Spleen (tissue), 11 donors: Measurements from ENCODE around the gene CSNK2B. TPM values are rescaled to one million over a fixed set of nuclear protein-coding genes. Genes with fewer than 3 reads are reported as not detected.
A peak's percentile ranks its signal among the peaks of the same experiment; 100 is the strongest.

Source experiments
- DNase-seq: peaks from one replicate; pipeline ENCODE4 v3.0.0-alpha.2; 2020
- H3K27ac ChIP-seq, 8 donors: fragments of 200-600 bp; sonication (generic) in 7 of 8; 1 replicate in 4 of 8; 2 replicates in 4 of 8; pipeline versions ENCODE4 v1.5.0 to v1.8.0; 2016 to 2021; ENCODE audit warnings: inconsistent platforms in 4 of 8, mild to moderate bottlenecking in 4 of 8, moderate library complexity in 1 of 8
- H3K27me3 ChIP-seq, 7 donors: fragments of 200-600 bp; sonication (generic) in 6 of 7; replicated peaks in 1 of 7; 1 replicate in 4 of 7; 2 replicates in 3 of 7; pipeline versions ENCODE4 v1.5.0 to v1.8.0; 2016 to 2021; ENCODE audit warnings: inconsistent platforms in 3 of 7, mild to moderate bottlenecking in 1 of 7
- H3K36me3 ChIP-seq, 6 donors: fragments of 200-600 bp; sonication (generic) in 5 of 6; 1 replicate in 4 of 6; 2 replicates in 2 of 6; pipeline versions ENCODE4 v1.5.0 to v1.8.0; 2016 to 2021; ENCODE audit warnings: inconsistent platforms in 2 of 6
- H3K4me1 ChIP-seq, 6 donors: fragments of 200-600 bp; sonication (generic) in 5 of 6; 1 replicate in 3 of 6; 2 replicates in 3 of 6; pipeline versions ENCODE4 v1.5.0 to v1.8.0; 2016 to 2021; ENCODE audit warnings: inconsistent platforms in 3 of 6
- H3K4me3 ChIP-seq, 8 donors: fragments of 200-600 bp; sonication (generic) in 7 of 8; 1 replicate in 4 of 8; 2 replicates in 4 of 8; pipeline versions ENCODE4 v1.5.0 to v1.8.0; 2016 to 2021; ENCODE audit warnings: inconsistent platforms in 4 of 8, mild to moderate bottlenecking in 4 of 8, moderate library complexity in 2 of 8
- H3K9me3 ChIP-seq, 8 donors: fragments of 200-600 bp; sonication (generic) in 7 of 8; 1 replicate in 4 of 8; 2 replicates in 4 of 8; pipeline versions ENCODE4 v1.5.0 to v1.8.0; 2016 to 2021; ENCODE audit warnings: inconsistent platforms in 4 of 8
- CTCF ChIP-seq, 11 experiments: fragments of 200-600 bp in 7 of 11; fragments of 450-650 bp in 4 of 11; sonication (generic) in 4 of 11; IDR thresholded peaks in 8 of 11; conservative IDR thresholded peaks in 3 of 11; 1 replicate in 7 of 11; 2 replicates in 4 of 11; pipeline versions ENCODE4 v1.4.0 to v1.8.0; 2016 to 2021; ENCODE audit warnings: antibody characterized with exemption in 11 of 11, inconsistent platforms in 4 of 11, mild to moderate bottlenecking in 1 of 11
- POLR2A ChIP-seq, 3 donors: fragments of 450-650 bp; IDR thresholded peaks; one replicate each; pipeline ENCODE4 v1.5.1; 2017; ENCODE audit warnings: antibody characterized with exemption in 3 of 3, mild to moderate bottlenecking in 1 of 3
- POLR2AphosphoS5 ChIP-seq, 3 donors: sonication (generic); formaldehyde crosslinking; IDR thresholded peaks; one replicate each; pipeline ENCODE4 v1.5.1; 2017; ENCODE audit warnings: antibody characterized with exemption in 3 of 3
- WGBS, 5 donors: extraction: QIAGEN DNeasy Blood & Tissue Kit in 3 of 5; methylation state at CpG; one replicate each; pipeline versions ENCODE4 v1.1.5 to v1.1.7; 2013 to 2018; 5-methylcytosine and 5-hydroxymethylcytosine counted together
- intact Hi-C: fragments of 100-400 bp; cut with DNase I; formaldehyde crosslinking; loops from one replicate; pipeline ENCODE4 v1.15.0; 2023; ENCODE audit warnings: low total_unique reads
- microRNA-seq, 3 donors: library from miRNA; unstranded; fragments of <30 nt; microRNA quantifications; one replicate each; pipeline versions ENCODE4 to v1.1.0, GENCODE V29; 2019 to 2020
- polyA plus RNA-seq, 3 donors: library from polyadenylated mRNA; stranded (reverse); fragments of 200-250 nt; gene quantifications; one replicate each; pipeline ENCODE4 v1.2.1, GENCODE V29; 2013
- small RNA-seq, 4 donors: library from RNA; depleted of rRNA; stranded (forward); fragments of <200 nt; gene quantifications; one replicate each; pipeline ENCODE3, GENCODE V24; 2016
- total RNA-seq, 7 donors: library from RNA; depleted of rRNA in 3 of 7; stranded (reverse); fragments of >200 nt in 3 of 7; fragmentation: NEBNext Ultra II Directional in 4 of 7; extraction: Animal tissue kit (Norgen Biotek cat#: 25700) in 4 of 7; gene quantifications; one replicate each; pipeline versions ENCODE4 v1.1.0 to v1.2.1, GENCODE V29; 2016 to 2021
- donor health status: healthy with polysubstance abuse.
- donor health status: DM: no; HTN: no; CAD: no; lungs with moderate emphysema.
- donor health status: DM: no; HTN: no; CAD: no.
- donor health status: Bipolar disorder and iron deficiency.
- donor health status: healthy.
- donor health status: DM: no; HTN: no; CAD: no.
- donor health status: DM: yes; HTN: yes; CAD: no.

Gene CSNK2B
- total and polyA plus RNA-seq, 10 donors = 122 to 294 (median 145) TPM

- 66 to 90% (median 89%) methylated on average over 6 of the region's 6 CpGs for WGBS, 5 donors
- DNase-seq = peak; percentile 54
- H3K9me3 ChIP-seq = no peaks in the 10 kb centered on the region
- no peak overlapping the region for H3K4me3 ChIP-seq
- H3K4me1 ChIP-seq = peaks cover 0 to 12% (median 3%) of the 10 kb centered on the region in 6 donors
- H3K36me3 ChIP-seq = no peaks in the 10 kb centered on the region
- intact Hi-C loops = no loop called here
- H3K27me3 ChIP-seq = no peaks in the 10 kb centered on the region
- H3K27ac ChIP-seq = no peak overlapping the region
- TF ChIP-seq CTCF (IDR thresholded peaks at IDR 0.05 in 8 of 11, conservative IDR thresholded peaks at IDR 0.05 in 3 of 11) (no peak), POLR2A (IDR thresholded peaks at IDR 0.05) (no peak), POLR2AphosphoS5 (IDR thresholded peaks at IDR 0.05) (no peak)
These were observed 53.1 kb downstream of the CSNK2B start for GRCh38 chr6:31719001-31719400.

Small RNA genes within 50 kb of the gene (microRNA-seq; reads per million reads assigned to microRNA genes)
- gene MIR4646 (1.1 to 1.4 (median 1.4) reads per million in 3 donors), gene MIR6832 (0 to 0.36 (median 0.35) reads per million in 3 donors)

Small RNA genes within 50 kb of the gene (small RNA-seq; reads per million reads assigned to genes)
- gene LY6G6D = 0 reads per million in 4 donors
- 0 to 0.23 (median 0) reads per million in 4 donors for gene MIR4646
- gene MIR6832 = 0 reads per million in 4 donors
- gene RF00019 = 0 reads per million in 4 donors
- 5.1 to 20.6 (median 10.4) reads per million in 4 donors for gene SNORA38

Other genes starting within 250 kb of the CSNK2B start
Only the 30 nearest of the 37 such genes appear.
- not detected for gene MCCD1, start 137.1 kb upstream of the CSNK2B start, total RNA-seq
- gene MCCD1, start 137.1 kb upstream of the CSNK2B start, polyA plus RNA-seq = not detected
- 100 to 1,000 TPM; 291 to 417 (median 354) TPM for gene DDX39B, start 124.1 kb upstream of the CSNK2B start, total RNA-seq
- 100 to 1,000 TPM; 316 to 768 (median 493) TPM for gene DDX39B, start 124.1 kb upstream of the CSNK2B start, polyA plus RNA-seq
- 1 to 10 TPM; 2.0 to 3.7 (median 2.7) TPM for gene ATP6V1G2, start 119.5 kb upstream of the CSNK2B start, total RNA-seq
- gene ATP6V1G2, start 119.5 kb upstream of the CSNK2B start, polyA plus RNA-seq = 1 to 10 TPM; 1.9 to 2.7 (median 2.2) TPM
- 10 to 100 TPM; 11.0 to 36.3 (median 19.4) TPM for gene NFKBIL1, start 118.5 kb upstream of the CSNK2B start, total RNA-seq
- gene NFKBIL1, start 118.5 kb upstream of the CSNK2B start, polyA plus RNA-seq = 10 to 100 TPM; 16.9 to 24.2 (median 19.3) TPM
- 10 to 100 TPM in 1 of 7 donors, 1 to 10 TPM in 6; 2.4 to 14.4 (median 5.1) TPM for gene LTA, start 93.8 kb upstream of the CSNK2B start, total RNA-seq
- gene LTA, start 93.8 kb upstream of the CSNK2B start, polyA plus RNA-seq = 1 to 10 TPM; 6.8 to 9.2 (median 7.3) TPM
- 10 to 100 TPM in 5 of 7 donors, 1 to 10 TPM in 2; 6.5 to 18.3 (median 11.6) TPM for gene TNF, start 90.5 kb upstream of the CSNK2B start, total RNA-seq
- gene TNF, start 90.5 kb upstream of the CSNK2B start, polyA plus RNA-seq = 10 to 100 TPM in 2 of 3 donors, 1 to 10 TPM in 1; 5.5 to 17.3 (median 13.3) TPM
- 100 to 1,000 TPM in 6 of 7 donors, 10 to 100 TPM in 1; 83.0 to 403 (median 162) TPM for gene LTB, start 83.7 kb upstream of the CSNK2B start, total RNA-seq
- 1,000 to 10,000 TPM in 1 of 3 donors, 100 to 1,000 TPM in 2; 804 to 1,256 (median 838) TPM for gene LTB, start 83.7 kb upstream of the CSNK2B start, polyA plus RNA-seq
- gene LST1, start 79.8 kb upstream of the CSNK2B start, total RNA-seq = 100 to 1,000 TPM; 139 to 268 (median 217) TPM
- gene LST1, start 79.8 kb upstream of the CSNK2B start, polyA plus RNA-seq = 100 to 1,000 TPM; 128 to 214 (median 203) TPM
- 10 to 100 TPM in 6 of 7 donors, 1 to 10 TPM in 1; 7.8 to 28.1 (median 12.1) TPM for gene NCR3, start 73.1 kb upstream of the CSNK2B start, total RNA-seq
- gene NCR3, start 73.1 kb upstream of the CSNK2B start, polyA plus RNA-seq = 10 to 100 TPM; 15.9 to 30.3 (median 25.3) TPM
- gene AIF1, start 50.8 kb upstream of the CSNK2B start, total RNA-seq = 100 to 1,000 TPM; 258 to 479 (median 310) TPM
- 100 to 1,000 TPM; 258 to 416 (median 312) TPM for gene AIF1, start 50.8 kb upstream of the CSNK2B start, polyA plus RNA-seq
- 100 to 1,000 TPM; 119 to 198 (median 176) TPM for gene PRRC2A, start 45.4 kb upstream of the CSNK2B start, total RNA-seq
- gene PRRC2A, start 45.4 kb upstream of the CSNK2B start, polyA plus RNA-seq = 100 to 1,000 TPM in 2 of 3 donors, 10 to 100 TPM in 1; 84.1 to 151 (median 146) TPM
- 100 to 1,000 TPM; 211 to 328 (median 260) TPM for gene BAG6, start 13.4 kb upstream of the CSNK2B start, total RNA-seq
- gene BAG6, start 13.4 kb upstream of the CSNK2B start, polyA plus RNA-seq = 100 to 1,000 TPM; 195 to 311 (median 310) TPM
- 1 to 10 TPM in 6 of 7 donors, under 1 TPM in 1; 0.66 to 3.9 (median 2.5) TPM for gene APOM, start 10.2 kb upstream of the CSNK2B start, total RNA-seq
- gene APOM, start 10.2 kb upstream of the CSNK2B start, polyA plus RNA-seq = 1 to 10 TPM; 4.7 to 9.7 (median 7.5) TPM
- 10 to 100 TPM; 24.1 to 37.4 (median 28.6) TPM for gene C6orf47, start 5.3 kb upstream of the CSNK2B start, total RNA-seq
- 10 to 100 TPM; 12.2 to 22.6 (median 13.4) TPM for gene C6orf47, start 5.3 kb upstream of the CSNK2B start, polyA plus RNA-seq
- 10 to 100 TPM; 12.7 to 21.3 (median 17.4) TPM for gene GPANK1, start 1.1 kb upstream of the CSNK2B start, total RNA-seq
- 10 to 100 TPM; 12.4 to 19.2 (median 14.8) TPM for gene GPANK1, start 1.1 kb upstream of the CSNK2B start, polyA plus RNA-seq
- 10 to 100 TPM; 11.0 to 25.3 (median 16.3) TPM for gene LY6G5B, start 3.9 kb downstream of the CSNK2B start, total RNA-seq
- 1 to 10 TPM; 3.0 to 5.8 (median 3.7) TPM for gene LY6G5B, start 3.9 kb downstream of the CSNK2B start, polyA plus RNA-seq
- 1 to 10 TPM; 3.3 to 7.9 (median 5.8) TPM for gene LY6G5C, start 15.0 kb downstream of the CSNK2B start, total RNA-seq
- gene LY6G5C, start 15.0 kb downstream of the CSNK2B start, polyA plus RNA-seq = 1 to 10 TPM; 3.3 to 4.3 (median 3.5) TPM
- gene ABHD16A, start 37.2 kb downstream of the CSNK2B start, total RNA-seq = 10 to 100 TPM; 55.8 to 80.7 (median 71.1) TPM
- gene ABHD16A, start 37.2 kb downstream of the CSNK2B start, polyA plus RNA-seq = 10 to 100 TPM; 30.2 to 42.3 (median 34.4) TPM
- gene LY6G6F, start 40.8 kb downstream of the CSNK2B start, total RNA-seq = 1 to 10 TPM; 1.6 to 4.9 (median 2.2) TPM
- gene LY6G6F, start 40.8 kb downstream of the CSNK2B start, polyA plus RNA-seq = under 1 TPM; 0.11 to 0.68 (median 0.35) TPM
- not detected for gene LY6G6D, start 49.3 kb downstream of the CSNK2B start, total RNA-seq
- not detected for gene LY6G6D, start 49.3 kb downstream of the CSNK2B start, polyA plus RNA-seq
- gene LY6G6C, start 55.7 kb downstream of the CSNK2B start, total RNA-seq = under 1 TPM in 2 of 7 donors, not detected in 5; 0.49 to 0.77 TPM
- not detected for gene LY6G6C, start 55.7 kb downstream of the CSNK2B start, polyA plus RNA-seq
- gene MPIG6B, start 57.3 kb downstream of the CSNK2B start, total RNA-seq = 10 to 100 TPM in 4 of 7 donors, 1 to 10 TPM in 3; 7.9 to 15.1 (median 10.6) TPM
- gene MPIG6B, start 57.3 kb downstream of the CSNK2B start, polyA plus RNA-seq = under 1 TPM; 0.46 to 0.61 (median 0.48) TPM
- gene DDAH2, start 63.2 kb downstream of the CSNK2B start, total RNA-seq = 100 to 1,000 TPM in 1 of 7 donors, 10 to 100 TPM in 6; 63.0 to 116 (median 72.3) TPM
- gene DDAH2, start 63.2 kb downstream of the CSNK2B start, polyA plus RNA-seq = 10 to 100 TPM; 67.1 to 84.7 (median 81.0) TPM
- gene CLIC1, start 70.5 kb downstream of the CSNK2B start, total RNA-seq = 100 to 1,000 TPM; 296 to 392 (median 326) TPM
- 100 to 1,000 TPM; 321 to 447 (median 388) TPM for gene CLIC1, start 70.5 kb downstream of the CSNK2B start, polyA plus RNA-seq
- gene MSH5, start 73.9 kb downstream of the CSNK2B start, total RNA-seq = 10 to 100 TPM; 20.2 to 35.2 (median 27.6) TPM
- gene MSH5, start 73.9 kb downstream of the CSNK2B start, polyA plus RNA-seq = 10 to 100 TPM; 11.2 to 26.7 (median 23.1) TPM
- gene SAPCD1, start 96.6 kb downstream of the CSNK2B start, total RNA-seq = 10 to 100 TPM in 1 of 7 donors, 1 to 10 TPM in 5, not detected in 1; 3.6 to 11.8 (median 5.3) TPM
- 10 to 100 TPM in 1 of 3 donors, 1 to 10 TPM in 2; 7.5 to 14.2 (median 8.3) TPM for gene SAPCD1, start 96.6 kb downstream of the CSNK2B start, polyA plus RNA-seq
- 1 to 10 TPM in 4 of 7 donors, under 1 TPM in 2, not detected in 1; 0.68 to 2.6 (median 1.3) TPM for gene VWA7, start 111.2 kb downstream of the CSNK2B start, total RNA-seq
- 1 to 10 TPM in 1 of 3 donors, under 1 TPM in 2; 0.09 to 1.2 (median 0.11) TPM for gene VWA7, start 111.2 kb downstream of the CSNK2B start, polyA plus RNA-seq
- gene VARS1, start 129.7 kb downstream of the CSNK2B start, total RNA-seq = 10 to 100 TPM; 32.4 to 97.3 (median 62.5) TPM
- gene VARS1, start 129.7 kb downstream of the CSNK2B start, polyA plus RNA-seq = 10 to 100 TPM; 31.1 to 49.0 (median 38.3) TPM
- 10 to 100 TPM; 35.9 to 54.4 (median 42.9) TPM for gene LSM2, start 140.9 kb downstream of the CSNK2B start, total RNA-seq
- 10 to 100 TPM; 74.5 to 98.9 (median 80.4) TPM for gene LSM2, start 140.9 kb downstream of the CSNK2B start, polyA plus RNA-seq
- 1 to 10 TPM; 2.6 to 3.7 (median 3.1) TPM for gene HSPA1L, start 149.2 kb downstream of the CSNK2B start, total RNA-seq
- 1 to 10 TPM in 2 of 3 donors, under 1 TPM in 1; 0.93 to 1.9 (median 1.0) TPM for gene HSPA1L, start 149.2 kb downstream of the CSNK2B start, polyA plus RNA-seq